ENCODE results near the gene PAIP2. TPM values are rescaled to one million over a fixed set of nuclear protein-coding genes. Genes with fewer than 3 reads are reported as not detected.

PAIP2 gene
- polyA plus RNA-seq, 3 donors: 41.6 to 160 (median 108) TPM

DNA sequence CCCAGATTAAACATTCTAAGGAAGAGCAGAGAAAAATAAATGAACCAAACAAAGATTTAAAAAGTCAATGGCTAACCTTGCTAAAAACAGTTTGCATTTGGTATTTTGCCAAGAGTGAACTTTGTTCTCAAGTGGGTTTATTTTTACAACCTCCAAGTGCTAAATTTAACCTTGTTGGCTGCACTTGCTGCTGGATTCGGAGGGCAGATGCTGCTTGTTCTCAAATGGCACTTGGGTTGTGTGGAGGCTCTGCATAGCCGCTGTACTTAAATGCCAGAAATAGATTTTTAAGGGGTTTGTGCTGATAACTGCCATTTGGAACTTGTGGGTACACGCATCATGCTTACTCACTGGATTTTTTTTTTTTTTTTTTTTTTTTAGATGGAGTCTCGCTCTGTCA is 75.6 kb downstream of the PAIP2 start:
- no peak overlapping the region for H3K27ac ChIP-seq (ENCODE audit: low read depth, low read length)
- WGBS, 3 donors: 55 to 58% (median 55%) methylated on average over 4 of the region's 4 CpGs

DNA sequence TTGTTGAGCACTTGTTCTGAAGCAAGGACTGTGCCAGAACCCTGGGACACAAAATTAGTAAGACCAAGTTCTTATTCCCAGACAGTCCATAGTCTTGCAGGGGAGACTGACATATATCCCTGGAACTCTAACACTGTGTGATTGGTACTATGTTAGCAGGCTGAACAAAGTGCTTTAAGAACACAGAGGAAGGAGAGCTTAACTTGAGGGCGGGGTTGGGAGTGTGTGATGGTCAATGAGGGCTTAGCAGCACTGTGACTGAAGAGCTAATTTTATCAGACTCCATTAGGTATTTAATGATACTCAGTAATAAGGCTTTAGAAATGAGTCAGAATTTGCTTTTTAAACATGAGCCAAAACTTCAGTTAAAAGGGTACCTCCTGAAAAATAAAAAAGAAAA is 77.1 kb downstream of the PAIP2 start:
- H3K27ac ChIP-seq (ENCODE audit: low read depth, low read length): no peak overlapping the region
- 78 to 82% (median 81%) methylated on average over 1 of the region's 1 CpG for WGBS, 3 donors

Other genes starting within 250 kb of the PAIP2 start
- gene SIL1, start 143.5 kb upstream of the PAIP2 start, polyA plus RNA-seq: 10 to 100 TPM; 31.5 to 65.9 (median 47.5) TPM
- gene MATR3, start 48.1 kb upstream of the PAIP2 start, polyA plus RNA-seq: 100 to 1,000 TPM in 2 of 3 donors, 10 to 100 TPM in 1; 56.7 to 114 (median 101) TPM
- under 1 TPM in 1 of 3 donors, not detected in 2; 0.78 TPM for gene SLC23A1, start 41.4 kb downstream of the PAIP2 start, polyA plus RNA-seq
- 1 to 10 TPM in 1 of 3 donors, under 1 TPM in 1, not detected in 1; 0.98 to 1.9 TPM for gene MZB1, start 48.1 kb downstream of the PAIP2 start, polyA plus RNA-seq
- 1 to 10 TPM in 2 of 3 donors, under 1 TPM in 1; 0.32 to 1.3 (median 1.0) TPM for gene PROB1, start 53.2 kb downstream of the PAIP2 start, polyA plus RNA-seq
- gene SPATA24, start 62.2 kb downstream of the PAIP2 start, polyA plus RNA-seq: 1 to 10 TPM; 4.1 to 8.5 (median 4.4) TPM
- gene DNAJC18, start 97.7 kb downstream of the PAIP2 start, polyA plus RNA-seq: 1 to 10 TPM; 1.0 to 5.6 (median 4.0) TPM
- gene ECSCR, start 120.9 kb downstream of the PAIP2 start, polyA plus RNA-seq: 10 to 100 TPM in 2 of 3 donors, 1 to 10 TPM in 1; 8.5 to 80.6 (median 38.8) TPM
- gene SMIM33, start 129.2 kb downstream of the PAIP2 start, polyA plus RNA-seq: under 1 TPM in 1 of 3 donors, not detected in 2; 0.04 TPM
- gene STING1, start 140.9 kb downstream of the PAIP2 start, polyA plus RNA-seq: 10 to 100 TPM in 2 of 3 donors, 1 to 10 TPM in 1; 8.0 to 52.5 (median 28.3) TPM
- 10 to 100 TPM; 49.3 to 71.6 (median 68.6) TPM for gene UBE2D2, start 219.5 kb downstream of the PAIP2 start, polyA plus RNA-seq